AG09319 (cell line): ENCODE data around the gene CUEDC1.

Experiments used
- DNase-seq: peaks from one replicate; pipeline ENCODE4 v3.0.0-alpha.2; 2010; ENCODE audit warnings: low read depth; ENCODE audit errors: extremely low read depth
- CTCF ChIP-seq: IDR thresholded peaks from 2 replicates; pipeline ENCODE4 v1.5.1; 2011; ENCODE audit warnings: low read depth, mild to moderate bottlenecking, inconsistent platforms, low read length, moderate library complexity

CUEDC1 gene

GRCh38 chr17:57931488-57932137 lies 23.6 kb downstream of the CUEDC1 start:
- DNase-seq = no peak
- no peak for TF ChIP-seq CTCF

DNA sequence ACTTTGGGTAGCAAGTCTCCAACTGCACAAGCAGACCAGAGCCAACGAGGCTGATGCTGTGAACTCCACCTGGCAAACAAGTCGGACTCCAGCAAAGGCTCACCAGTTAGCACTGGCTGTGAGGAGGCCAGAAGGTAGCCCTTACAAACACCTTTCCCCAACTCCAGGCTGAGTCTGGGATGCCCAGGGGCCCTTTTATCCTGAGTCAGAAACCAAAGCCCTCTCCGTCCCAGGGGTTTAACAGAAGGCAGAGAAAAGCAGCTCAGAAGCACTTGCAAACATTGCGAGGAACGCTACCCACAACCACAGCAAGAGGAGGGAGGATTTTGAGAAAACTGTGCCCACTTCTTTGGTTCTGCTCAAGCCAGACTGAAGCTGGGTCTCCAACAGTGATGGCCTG lies 25.0 kb downstream of the CUEDC1 start:
- DNase-seq = no peak
- TF ChIP-seq CTCF = no peak

DNA sequence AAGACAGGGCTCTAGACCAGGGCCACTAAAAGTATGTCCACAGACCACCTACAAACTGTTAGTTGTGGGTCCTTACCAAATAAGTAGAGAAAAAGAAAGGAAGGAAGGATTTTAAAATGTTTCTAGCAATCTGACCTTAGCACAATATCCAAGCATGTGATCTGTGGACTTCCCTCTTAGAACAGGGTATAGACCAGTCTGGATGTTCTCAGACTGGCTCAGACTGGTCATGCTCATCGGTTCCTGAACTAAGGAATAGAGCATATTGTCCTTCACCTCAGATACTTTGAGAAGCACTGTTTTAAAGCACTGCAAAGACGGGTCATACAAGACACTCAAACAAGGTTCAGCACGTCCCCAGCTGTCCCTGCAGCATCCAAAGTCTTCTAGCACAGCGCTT lies 25.8 kb downstream of the CUEDC1 start:
- no peak for TF ChIP-seq CTCF
- DNase-seq = no peak

DNA sequence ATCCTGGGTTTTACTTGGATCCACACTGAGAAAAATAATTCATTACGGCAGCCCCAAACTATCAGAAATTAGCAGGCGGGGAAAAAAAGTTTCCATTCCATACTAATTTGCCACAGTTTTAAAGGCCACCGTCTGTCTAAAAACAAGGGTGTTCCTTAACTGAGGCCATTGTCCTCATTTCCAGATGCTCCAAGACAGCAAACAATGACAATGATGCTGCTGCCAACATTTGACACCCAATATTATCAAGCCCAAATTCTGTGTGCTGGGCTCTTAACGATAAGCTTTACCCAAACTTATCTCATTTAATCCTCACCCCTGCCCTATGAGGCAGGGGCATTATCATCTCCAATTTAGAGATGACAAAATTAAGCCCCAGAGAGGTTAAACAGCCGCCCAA lies 26.3 kb downstream of the CUEDC1 start:
- DNase-seq = no peak
- TF ChIP-seq CTCF = no peak

GRCh38 chr17:57927048-57927723 lies 28.0 kb downstream of the CUEDC1 start:
- no peak for TF ChIP-seq CTCF
- DNase-seq = peak; percentile 73

- TF ChIP-seq CTCF = no peak
- no peak for DNase-seq
Measured at GRCh38 chr17:57926723-57927047, 28.5 kb downstream of the CUEDC1 start.

- no peak for DNase-seq
- TF ChIP-seq CTCF = no peak
Measured at GRCh38 chr17:57925361-57925990, 29.7 kb downstream of the CUEDC1 start.
